ENCODE results near the gene C1orf226. TPM values are rescaled to one million over a fixed set of nuclear protein-coding genes. Genes with fewer than 3 reads are reported as not detected.

Gene C1orf226
- total RNA-seq, 2 experiments from 2014 or later = not detected

DNA sequence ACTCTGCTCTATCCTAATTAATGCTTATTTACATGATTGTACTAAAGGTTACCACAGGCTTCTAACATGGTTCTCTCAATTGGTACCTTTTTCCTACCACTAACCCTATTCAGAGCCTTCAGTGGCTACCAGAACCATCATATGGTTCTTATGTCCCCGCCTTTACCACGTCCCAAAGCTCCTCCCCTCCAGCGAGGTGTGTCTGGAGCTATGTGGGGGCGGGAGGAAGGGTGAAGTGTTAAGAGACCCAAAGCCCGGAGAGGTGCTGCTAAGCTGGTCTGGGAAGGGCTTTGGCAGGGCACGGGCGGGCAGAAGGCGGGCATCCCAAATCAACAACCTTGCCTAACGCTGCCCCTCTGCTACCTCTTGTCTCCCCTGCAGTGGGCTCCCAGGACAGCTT is 14.9 kb upstream of the C1orf226 start:
- CTCF ChIA-PET = no interaction called here
- Histone ChIP-seq H3K27ac (ENCODE audit: low read depth in 1 of 2, low read length in 2 of 2) (no peak overlapping the region), H3K4me3 (ENCODE audit: low read length) (no peak overlapping the region), H3K36me3 (ENCODE audit: insufficient read depth, low read length) (no peaks in the 10 kb centered on the region), H3K4me1 (ENCODE audit: insufficient read depth, low read length) (no peaks in the 10 kb centered on the region), H3K27me3 (ENCODE audit: control insufficient read depth in 1 of 2, insufficient read depth in 2 of 2, low read length in 2 of 2) (no peaks in the 10 kb centered on the region), H3K9me3 (ENCODE audit: control insufficient read depth in 1 of 2, insufficient read depth in 1 of 2, low read length in 2 of 2) (no peaks in the 10 kb centered on the region)
- Mint-ChIP-seq H3K27ac (no peak overlapping the region), H3K4me1 (ENCODE audit: low read depth) (no peaks in the 10 kb centered on the region), H3K36me3 (ENCODE audit: low read depth) (no peaks in the 10 kb centered on the region), H3K4me3 (peak overlapping the region; percentile 43), H3K27me3 (no peaks in the 10 kb centered on the region), H3K9me3 (no peaks in the 10 kb centered on the region)
- POLR2A ChIA-PET = no interaction called here
- peak in 1 of 14 experiments; percentile 2 for DNase-seq
- ATAC-seq (ENCODE audit: poor library complexity) = no peak
- intact Hi-C loops (cut with DNase I, micrococcal nuclease) = no loop called here
- TF ChIP-seq, protein P1, sequence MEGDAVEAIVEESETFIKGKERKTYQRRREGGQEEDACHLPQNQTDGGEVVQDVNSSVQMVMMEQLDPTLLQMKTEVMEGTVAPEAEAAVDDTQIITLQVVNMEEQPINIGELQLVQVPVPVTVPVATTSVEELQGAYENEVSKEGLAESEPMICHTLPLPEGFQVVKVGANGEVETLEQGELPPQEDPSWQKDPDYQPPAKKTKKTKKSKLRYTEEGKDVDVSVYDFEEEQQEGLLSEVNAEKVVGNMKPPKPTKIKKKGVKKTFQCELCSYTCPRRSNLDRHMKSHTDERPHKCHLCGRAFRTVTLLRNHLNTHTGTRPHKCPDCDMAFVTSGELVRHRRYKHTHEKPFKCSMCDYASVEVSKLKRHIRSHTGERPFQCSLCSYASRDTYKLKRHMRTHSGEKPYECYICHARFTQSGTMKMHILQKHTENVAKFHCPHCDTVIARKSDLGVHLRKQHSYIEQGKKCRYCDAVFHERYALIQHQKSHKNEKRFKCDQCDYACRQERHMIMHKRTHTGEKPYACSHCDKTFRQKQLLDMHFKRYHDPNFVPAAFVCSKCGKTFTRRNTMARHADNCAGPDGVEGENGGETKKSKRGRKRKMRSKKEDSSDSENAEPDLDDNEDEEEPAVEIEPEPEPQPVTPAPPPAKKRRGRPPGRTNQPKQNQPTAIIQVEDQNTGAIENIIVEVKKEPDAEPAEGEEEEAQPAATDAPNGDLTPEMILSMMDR (IDR thresholded peaks at IDR 0.05) = no peak

DNA sequence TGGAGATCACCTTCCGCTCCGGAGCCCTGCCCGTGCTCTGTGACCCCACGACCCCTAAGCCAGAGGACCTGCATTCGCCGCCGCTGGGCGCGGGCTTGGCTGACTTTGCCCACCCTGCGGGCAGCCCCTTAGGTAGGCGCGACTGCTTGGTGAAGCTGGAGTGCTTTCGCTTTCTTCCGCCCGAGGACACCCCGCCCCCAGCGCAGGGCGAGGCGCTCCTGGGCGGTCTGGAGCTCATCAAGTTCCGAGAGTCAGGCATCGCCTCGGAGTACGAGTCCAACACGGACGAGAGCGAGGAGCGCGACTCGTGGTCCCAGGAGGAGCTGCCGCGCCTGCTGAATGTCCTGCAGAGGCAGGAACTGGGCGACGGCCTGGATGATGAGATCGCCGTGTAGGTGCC is 14.5 kb upstream of the C1orf226 start:
- H3K9me3 ChIP-seq (ENCODE audit: control insufficient read depth in 1 of 2, insufficient read depth in 1 of 2, low read length in 2 of 2) = no peaks in the 10 kb centered on the region
- H3K4me1 Mint-ChIP-seq (ENCODE audit: low read depth) = no peaks in the 10 kb centered on the region
- intact Hi-C loops (cut with DNase I, micrococcal nuclease) = no loop called here
- H3K9me3 Mint-ChIP-seq = no peaks in the 10 kb centered on the region
- H3K4me3 ChIP-seq (ENCODE audit: low read length) = no peak overlapping the region
- H3K36me3 ChIP-seq (ENCODE audit: insufficient read depth, low read length) = no peaks in the 10 kb centered on the region
- H3K36me3 Mint-ChIP-seq (ENCODE audit: low read depth) = no peaks in the 10 kb centered on the region
- no peak overlapping the region for H3K27ac ChIP-seq (ENCODE audit: low read depth in 1 of 2, low read length in 2 of 2)
- no peaks in the 10 kb centered on the region for H3K4me1 ChIP-seq (ENCODE audit: insufficient read depth, low read length)
- ATAC-seq (ENCODE audit: poor library complexity) (no peak), DNase-seq (no peak)
- ChIA-PET POLR2A (no interaction called here), CTCF (no interaction called here)
- peak overlapping the region; percentile 43 for H3K4me3 Mint-ChIP-seq
- no peaks in the 10 kb centered on the region for H3K27me3 ChIP-seq (ENCODE audit: control insufficient read depth in 1 of 2, insufficient read depth in 2 of 2, low read length in 2 of 2)
- TF ChIP-seq, protein P1 (IDR thresholded peaks at IDR 0.05) = no peak
- H3K27ac Mint-ChIP-seq = no peak overlapping the region
- no peaks in the 10 kb centered on the region for H3K27me3 Mint-ChIP-seq

DNA sequence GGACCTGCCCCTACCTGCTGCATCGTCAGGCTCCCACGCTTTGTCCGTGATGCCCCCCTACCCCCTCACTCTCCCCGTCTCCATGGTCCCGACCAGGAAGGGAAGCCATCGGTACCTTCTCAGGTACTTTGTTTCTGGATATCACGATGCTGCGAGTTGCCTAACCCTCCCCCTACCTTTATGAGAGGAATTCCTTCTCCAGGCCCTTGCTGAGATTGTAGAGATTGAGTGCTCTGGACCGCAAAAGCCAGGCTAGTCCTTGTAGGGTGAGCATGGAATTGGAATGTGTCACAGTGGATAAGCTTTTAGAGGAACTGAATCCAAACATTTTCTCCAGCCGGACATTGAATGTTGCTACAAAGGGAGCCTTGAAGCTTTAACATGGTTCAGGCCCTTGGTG is 13.8 kb upstream of the C1orf226 start:
- intact Hi-C loops (cut with DNase I, micrococcal nuclease) = no loop called here
- POLR2A ChIA-PET = no interaction called here
- TF ChIP-seq, protein P1 (IDR thresholded peaks at IDR 0.05) = no peak
- Histone ChIP-seq H3K4me1 (ENCODE audit: insufficient read depth, low read length) (no peaks in the 10 kb centered on the region), H3K9me3 (ENCODE audit: control insufficient read depth in 1 of 2, insufficient read depth in 1 of 2, low read length in 2 of 2) (no peaks in the 10 kb centered on the region), H3K27ac (ENCODE audit: low read depth in 1 of 2, low read length in 2 of 2) (no peak overlapping the region), H3K4me3 (ENCODE audit: low read length) (no peak overlapping the region), H3K36me3 (ENCODE audit: insufficient read depth, low read length) (no peaks in the 10 kb centered on the region), H3K27me3 (ENCODE audit: control insufficient read depth in 1 of 2, insufficient read depth in 2 of 2, low read length in 2 of 2) (no peaks in the 10 kb centered on the region)
- CTCF ChIA-PET = no interaction called here
- no peak overlapping the region for H3K4me3 Mint-ChIP-seq
- H3K4me1 Mint-ChIP-seq (ENCODE audit: low read depth) = no peaks in the 10 kb centered on the region
- no peak for ATAC-seq (ENCODE audit: poor library complexity)
- H3K27ac Mint-ChIP-seq = no peak overlapping the region
- DNase-seq = no peak
- no peaks in the 10 kb centered on the region for H3K9me3 Mint-ChIP-seq
- H3K27me3 Mint-ChIP-seq = no peaks in the 10 kb centered on the region
- no peaks in the 10 kb centered on the region for H3K36me3 Mint-ChIP-seq (ENCODE audit: low read depth)

Measured in CD4-positive, alpha-beta T cell (primary cell).